Sciatic nerve (tissue), 2 donors: ENCODE results near the gene UGT1A8. TPM values are rescaled to one million over a fixed set of nuclear protein-coding genes. Genes with fewer than 3 reads are reported as not detected.
"Not testable (repeated sequence)": the region's sequence is repeated elsewhere in the genome, so short reads cannot be mapped to it uniquely, and the experiment has no call there.

Source experiments
- ATAC-seq: fragments of 200-7000 bp; cut with Tn5 transposase; one replicate; pipeline ENCODE4 v1.9.1; 2020; ENCODE audit warnings: mild to moderate bottlenecking, moderate library complexity
- DNase-seq: peaks from one replicate; pipeline ENCODE4 v3.0.0-alpha.2; 2020; ENCODE audit warnings: low spot score
- intact Hi-C: fragments of 100-400 bp; cut with DNase I; formaldehyde crosslinking; loops from one replicate; pipeline ENCODE4 v1.14.2; 2022
- total RNA-seq: library from RNA; stranded (reverse); fragmentation: NEBNext Ultra II Directional; extraction: Animal tissue kit (Norgen Biotek cat#: 25700); gene quantifications from one replicate; pipeline ENCODE4 v1.2.1, GENCODE V29; 2021
- donor health status: DM: no; HTN: no; CAD: no.
- donor health status: DM: no; HTN: no; CAD: no.

The UGT1A8 gene
- total RNA-seq, 1 donor from 2014 or later, result not detected

- DNase-seq (no peak), ATAC-seq (no peak)
- intact Hi-C loops, result no loop called here
Observed at GRCh38 chr2:233747283-233747544, 129.8 kb downstream of the UGT1A8 start.

DNA sequence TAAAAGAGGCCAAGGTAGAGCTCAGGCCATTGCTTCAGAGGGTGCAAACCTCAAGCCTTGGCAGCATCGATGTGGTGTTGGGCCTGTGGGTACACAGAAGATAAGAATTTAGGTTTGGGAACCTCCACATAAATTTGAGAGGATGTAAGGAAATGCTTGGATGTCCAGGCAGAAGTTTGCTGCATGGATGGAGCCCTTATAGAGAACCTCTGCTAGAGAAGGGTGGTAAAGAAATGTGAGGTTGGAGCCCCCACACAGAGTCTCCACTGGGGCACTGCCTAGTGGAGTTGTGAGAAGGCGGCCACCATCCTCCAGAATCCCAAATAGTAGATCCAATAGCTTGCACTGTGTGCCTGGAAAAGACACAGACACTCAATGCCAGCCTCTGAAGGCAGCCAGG, 133.3 kb downstream of the UGT1A8 start:
- DNase-seq, ATAC-seq, intact Hi-C loops: not testable (repeated sequence)

DNA sequence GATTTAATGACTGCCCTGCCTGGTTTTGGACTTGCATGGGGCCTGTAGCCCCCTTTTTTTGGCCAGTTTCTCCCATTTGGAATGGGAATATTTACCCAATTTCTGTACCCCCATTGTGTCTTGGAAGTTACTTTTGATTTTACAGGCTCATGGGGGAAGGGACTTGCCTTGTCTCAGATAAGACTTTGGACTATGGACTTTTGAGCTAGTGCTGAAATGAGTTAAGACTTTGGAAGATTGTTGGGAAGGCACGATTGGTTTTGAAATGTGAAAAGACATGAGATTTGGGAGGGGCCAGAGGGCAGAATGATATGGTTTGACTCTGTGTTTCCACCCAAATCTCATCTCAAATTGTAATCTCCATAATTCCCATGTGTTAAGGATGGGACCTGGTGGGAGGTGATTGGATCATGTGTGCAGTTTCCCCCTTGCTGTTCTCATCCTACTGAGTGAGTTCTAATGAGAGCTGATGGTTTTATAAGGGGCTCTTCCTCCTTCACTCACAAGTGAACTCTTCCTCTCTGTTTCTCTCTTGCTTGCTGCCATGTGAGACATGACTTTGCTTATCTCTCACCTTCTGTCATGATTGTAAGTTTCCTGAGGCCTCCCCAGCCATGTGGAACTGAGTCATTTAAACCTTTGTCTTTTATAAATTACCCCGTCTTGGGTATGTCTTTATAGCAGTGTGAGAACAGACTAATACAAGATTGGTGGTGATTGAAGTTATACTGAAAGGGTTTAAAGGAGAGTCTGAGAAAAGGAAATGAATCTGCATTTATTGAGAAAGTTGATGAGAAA, 134.0 kb downstream of the UGT1A8 start:
- ATAC-seq, DNase-seq: not testable (repeated sequence)

GRCh38 chr2:233754872-233755611, 137.6 kb downstream of the UGT1A8 start:
- ATAC-seq (no peak), DNase-seq (no peak)
- intact Hi-C loops, result no loop called here

More for the DNA sequence above, 134.0 kb downstream of the UGT1A8 start:
- intact Hi-C loops, result not testable (repeated sequence)

- intact Hi-C loops, result no loop called here
Observed at GRCh38 chr2:233756429-233757081, 139.1 kb downstream of the UGT1A8 start.

GRCh38 chr2:233758141-233758540, 140.7 kb downstream of the UGT1A8 start:
- ATAC-seq, result no peak
- intact Hi-C loops, result no loop called here

More at GRCh38 chr2:233756429-233757081, 139.1 kb downstream of the UGT1A8 start:
- no peak for ATAC-seq
- DNase-seq, result no peak

DNA sequence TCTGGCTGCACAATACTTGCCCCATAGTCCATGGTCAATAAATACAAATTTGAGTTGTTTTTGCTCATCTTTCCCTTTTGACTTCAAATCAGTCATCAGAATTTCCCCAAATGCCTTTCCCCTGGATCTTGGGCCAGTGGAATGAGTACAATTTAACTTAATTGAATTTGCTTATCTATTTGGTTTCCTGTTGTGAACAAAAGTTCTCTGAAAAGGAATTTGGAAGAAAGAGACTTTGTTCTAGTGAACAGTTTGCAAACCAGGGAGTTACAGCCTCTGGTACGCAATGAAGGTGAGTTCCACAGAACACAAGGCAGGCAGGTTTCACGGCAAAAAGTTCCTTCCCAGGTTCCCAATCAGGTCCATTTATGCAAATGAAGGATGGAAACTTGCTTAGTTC, 141.4 kb downstream of the UGT1A8 start:
- intact Hi-C loops, result no loop called here
- DNase-seq (no peak), ATAC-seq (no peak)

More at GRCh38 chr2:233758141-233758540, 140.7 kb downstream of the UGT1A8 start:
- no peak for DNase-seq

DNA sequence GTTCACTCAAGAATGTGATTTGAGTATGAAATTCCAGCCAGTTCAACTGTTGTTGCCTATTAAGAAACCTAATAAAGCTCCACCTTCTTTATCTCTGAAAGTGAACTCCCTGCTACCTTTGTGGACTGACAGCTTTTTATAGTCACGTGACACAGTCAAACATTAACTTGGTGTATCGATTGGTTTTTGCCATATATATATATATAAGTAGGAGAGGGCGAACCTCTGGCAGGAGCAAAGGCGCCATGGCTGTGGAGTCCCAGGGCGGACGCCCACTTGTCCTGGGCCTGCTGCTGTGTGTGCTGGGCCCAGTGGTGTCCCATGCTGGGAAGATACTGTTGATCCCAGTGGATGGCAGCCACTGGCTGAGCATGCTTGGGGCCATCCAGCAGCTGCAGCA, 142.6 kb downstream of the UGT1A8 start, which contains the start of gene UGT1A1:
TSS of gene UGT1A1 (plus strand) at position 228 of the 400 bp plus-strand sequence. CDS start at position 246, 18 bp downstream.
- DNase-seq, result no peak
- intact Hi-C loops, result no loop called here
- ATAC-seq, result no peak

GRCh38 chr2:233761040-233761769, 143.8 kb downstream of the UGT1A8 start:
- intact Hi-C loops, result no loop called here
- DNase-seq (no peak), ATAC-seq (no peak)

GRCh38 chr2:233764264-233764663, 146.8 kb downstream of the UGT1A8 start:
- no peak for ATAC-seq
- no peak for DNase-seq
- intact Hi-C loops, result no loop called here

GRCh38 chr2:233764761-233765160, 147.3 kb downstream of the UGT1A8 start:
- ATAC-seq (no peak), DNase-seq (no peak)
- intact Hi-C loops, result no loop called here

DNA sequence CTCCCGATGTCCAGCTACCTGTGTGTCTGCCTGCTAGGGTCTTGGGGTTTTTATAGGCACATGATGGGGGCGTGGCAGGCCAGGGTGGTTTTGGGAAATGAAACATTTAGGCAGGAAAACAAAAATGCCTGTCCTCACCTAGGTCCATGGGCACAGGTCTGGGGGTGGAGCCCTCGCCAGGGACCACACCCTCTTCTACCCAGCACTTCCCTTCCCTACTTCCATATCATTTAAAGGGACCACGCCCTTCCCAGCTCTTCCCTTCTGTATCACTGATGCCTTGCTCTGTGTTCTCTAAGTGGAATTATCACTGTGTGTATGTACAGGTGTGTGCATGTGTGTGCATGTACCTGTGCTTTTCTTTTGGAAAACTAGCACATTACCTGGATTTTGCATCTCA, 149.0 kb downstream of the UGT1A8 start:
- intact Hi-C loops, result no loop called here
- no peak for DNase-seq
- ATAC-seq, result no peak

DNA sequence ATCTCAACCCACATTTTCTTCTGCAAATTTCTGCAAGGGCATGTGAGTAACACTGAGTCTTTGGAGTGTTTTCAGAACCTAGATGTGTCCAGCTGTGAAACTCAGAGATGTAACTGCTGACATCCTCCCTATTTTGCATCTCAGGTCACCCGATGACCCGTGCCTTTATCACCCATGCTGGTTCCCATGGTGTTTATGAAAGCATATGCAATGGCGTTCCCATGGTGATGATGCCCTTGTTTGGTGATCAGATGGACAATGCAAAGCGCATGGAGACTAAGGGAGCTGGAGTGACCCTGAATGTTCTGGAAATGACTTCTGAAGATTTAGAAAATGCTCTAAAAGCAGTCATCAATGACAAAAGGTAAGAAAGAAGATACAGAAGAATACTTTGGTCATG, 150.6 kb downstream of the UGT1A8 start:
- no peak for DNase-seq
- intact Hi-C loops, result no loop called here

DNA sequence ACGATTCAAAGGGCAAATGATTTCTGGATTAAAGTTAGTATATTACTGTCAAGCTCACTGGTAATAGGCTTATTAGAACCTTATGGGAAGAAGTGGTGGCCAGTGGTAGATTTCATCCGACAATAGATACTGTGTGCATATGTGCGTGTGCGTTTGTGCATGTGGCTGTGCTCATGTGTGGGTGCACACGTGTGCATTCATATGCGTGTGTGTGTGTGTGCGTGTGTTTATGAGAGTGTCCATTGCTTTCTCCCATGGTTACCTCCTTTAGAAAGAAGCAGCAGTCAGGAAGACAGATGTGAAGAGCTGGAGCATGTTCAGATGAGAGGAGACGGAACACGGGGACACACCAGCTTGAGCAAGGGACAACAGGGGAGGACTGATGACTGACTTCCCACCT, 151.8 kb downstream of the UGT1A8 start:
- ATAC-seq (no peak), DNase-seq (no peak)
- intact Hi-C loops, result no loop called here

More for the DNA sequence above, 150.6 kb downstream of the UGT1A8 start:
- no peak for ATAC-seq

- ATAC-seq (no peak), DNase-seq (no peak)
- intact Hi-C loops, result no loop called here
Observed at GRCh38 chr2:233772153-233772552, 154.7 kb downstream of the UGT1A8 start.

DNA sequence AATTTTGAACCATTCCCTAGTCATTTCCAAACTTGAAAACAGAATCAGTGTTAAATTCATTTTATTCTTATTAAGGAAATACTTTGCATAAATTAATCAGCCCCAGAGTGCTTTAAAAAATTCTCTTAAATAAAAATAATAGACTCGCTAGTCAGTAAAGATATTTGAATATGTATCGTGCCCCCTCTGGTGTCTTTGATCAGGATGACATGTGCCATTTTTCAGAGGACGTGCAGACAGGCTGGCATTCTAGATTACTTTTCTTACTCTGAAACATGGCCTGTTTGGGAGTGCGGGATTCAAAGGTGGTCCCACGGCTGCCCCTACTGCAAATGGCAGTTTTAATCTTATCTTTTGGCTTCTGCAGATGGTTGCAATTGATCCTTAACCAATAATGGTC, 155.2 kb downstream of the UGT1A8 start:
- ATAC-seq (no peak), DNase-seq (no peak)
- intact Hi-C loops, result no loop called here

DNA sequence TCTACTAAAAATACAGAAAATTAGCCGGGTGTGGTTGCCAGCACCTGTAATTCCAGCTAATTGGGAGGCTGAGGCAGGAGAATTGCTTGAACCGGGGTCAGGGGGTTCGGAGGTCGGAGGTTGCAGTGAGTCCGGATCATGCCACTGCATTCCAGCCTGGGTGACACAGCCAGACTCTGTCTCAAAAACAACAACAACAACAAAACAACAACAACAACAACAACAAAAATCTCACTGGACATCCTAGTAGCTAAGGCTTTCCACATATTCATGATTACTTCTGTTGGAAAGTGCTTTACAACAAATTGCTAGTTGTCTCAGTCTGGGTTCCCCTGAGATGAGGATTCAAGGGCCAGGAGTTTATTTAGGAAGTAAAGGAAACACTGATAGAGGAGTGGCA, 156.4 kb downstream of the UGT1A8 start:
- DNase-seq (no peak), ATAC-seq (no peak)
- intact Hi-C loops, result no loop called here

DNA sequence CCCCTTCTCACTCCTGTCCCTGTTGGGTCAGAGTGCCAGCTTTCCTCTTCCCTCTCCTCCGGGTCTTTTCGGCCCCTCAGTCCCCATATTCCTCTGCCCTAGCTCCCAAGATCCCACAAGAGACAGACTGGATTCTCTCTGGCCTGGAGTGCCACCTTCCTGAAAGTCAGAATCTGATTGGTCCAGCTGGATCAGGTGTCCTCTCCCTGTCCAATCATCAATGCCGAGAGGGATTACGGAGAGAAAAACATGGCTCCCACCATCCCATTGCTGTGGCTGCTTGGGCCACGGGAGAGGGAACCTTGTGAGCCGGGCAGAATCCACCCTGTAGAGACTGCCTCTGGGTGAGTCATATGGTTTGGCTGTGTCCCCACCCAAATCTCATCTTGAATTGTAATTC, 158.0 kb downstream of the UGT1A8 start:
- ATAC-seq (no peak), DNase-seq (no peak)
- intact Hi-C loops, result no loop called here

- no peak for DNase-seq
- intact Hi-C loops, result no loop called here
Observed at GRCh38 chr2:233778030-233778429, 160.6 kb downstream of the UGT1A8 start, which contains the start of gene MROH2A. Gene MROH2A, plus strand, starts transcription at chr2:233778330. Its CDS starts 1,029 bp downstream, at chr2:233779359.

More at GRCh38 chr2:233778030-233778429, 160.6 kb downstream of the UGT1A8 start, which contains the start of gene MROH2A:
- no peak for ATAC-seq
